HT-29 (cell line): ENCODE results near the gene HSPB1. TPM values are rescaled to one million over a fixed set of nuclear protein-coding genes. Genes with fewer than 3 reads are reported as not detected.
"Not testable (repeated sequence)": the region's sequence is repeated elsewhere in the genome, so short reads cannot be mapped to it uniquely, and the experiment has no call there.

Source experiments
- DNase-seq: peaks from one replicate; pipeline ENCODE4 v3.0.0-alpha.2; 2015; ENCODE audit warnings: low spot score
- total RNA-seq: library from RNA; depleted of rRNA; stranded (reverse); fragments of >200 nt; shearing (Covaris generic); gene quantifications from 2 replicates; pipeline ENCODE4 v1.2.3, GENCODE V29; 2014

The HSPB1 gene
- total RNA-seq, 1 experiment from 2014 or later = 134 TPM

GRCh38 chr7:76308874-76309273, 6.4 kb downstream of the HSPB1 start:
- not testable (repeated sequence) for DNase-seq

- DNase-seq = not testable (repeated sequence)
Measured at GRCh38 chr7:76309341-76310101, 7.0 kb downstream of the HSPB1 start.

- peak; percentile 56 for DNase-seq
Measured at GRCh38 chr7:76310102-76310957, 7.9 kb downstream of the HSPB1 start.

- DNase-seq = not testable (repeated sequence)
Measured at GRCh38 chr7:76311838-76312237, 9.4 kb downstream of the HSPB1 start.

GRCh38 chr7:76314042-76314721, 11.7 kb downstream of the HSPB1 start:
- DNase-seq = peak; percentile 99

- not testable (repeated sequence) for DNase-seq
Measured at GRCh38 chr7:76314740-76315139, 12.3 kb downstream of the HSPB1 start.

- no peak for DNase-seq
Measured at GRCh38 chr7:76315364-76315763, 12.9 kb downstream of the HSPB1 start.

GRCh38 chr7:76316984-76317781, 14.7 kb downstream of the HSPB1 start:
- DNase-seq = no peak

GRCh38 chr7:76317782-76318487, 15.5 kb downstream of the HSPB1 start:
- peak; percentile 98 for DNase-seq

GRCh38 chr7:76318488-76319353, 16.2 kb downstream of the HSPB1 start:
- peak; percentile 87 for DNase-seq

- DNase-seq = no peak
Measured at GRCh38 chr7:76325092-76325491, 22.6 kb downstream of the HSPB1 start.

GRCh38 chr7:76325811-76326210, 23.3 kb downstream of the HSPB1 start:
- DNase-seq = no peak

- no peak for DNase-seq
Measured at GRCh38 chr7:76326646-76327233, 24.3 kb downstream of the HSPB1 start.

GRCh38 chr7:76327610-76328009, 25.1 kb downstream of the HSPB1 start:
- DNase-seq = no peak

GRCh38 chr7:76328389-76328788, 25.9 kb downstream of the HSPB1 start:
- DNase-seq = no peak

GRCh38 chr7:76329479-76329878, 27.0 kb downstream of the HSPB1 start:
- DNase-seq = no peak

GRCh38 chr7:76330261-76330660, 27.8 kb downstream of the HSPB1 start:
- no peak for DNase-seq

GRCh38 chr7:76330673-76331072, 28.2 kb downstream of the HSPB1 start:
- no peak for DNase-seq

GRCh38 chr7:76332078-76332477, 29.6 kb downstream of the HSPB1 start:
- no peak for DNase-seq
